ENCODE data around the gene ZNF652.

ZNF652 gene

DNA sequence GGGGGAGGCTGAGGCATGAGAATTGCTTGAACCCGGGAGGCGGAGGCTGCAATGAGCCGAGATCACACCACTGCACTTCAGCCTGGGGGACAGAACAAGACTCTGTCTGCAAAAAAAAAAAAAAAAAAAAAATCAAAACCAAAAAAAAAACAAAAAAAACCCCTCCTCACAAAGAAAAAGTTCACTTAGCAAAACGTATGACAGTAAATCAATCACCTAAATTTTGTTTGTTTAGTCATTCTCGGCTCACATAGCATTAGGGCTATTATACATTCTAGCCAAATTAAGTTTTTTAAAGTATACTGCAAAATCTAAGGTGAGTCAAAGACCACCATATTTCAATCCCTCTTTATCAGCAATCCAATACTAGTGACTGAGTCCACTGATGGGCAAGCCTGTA lies 5.7 kb downstream of the ZNF652 start:
- DNase-seq, result no peak

DNA sequence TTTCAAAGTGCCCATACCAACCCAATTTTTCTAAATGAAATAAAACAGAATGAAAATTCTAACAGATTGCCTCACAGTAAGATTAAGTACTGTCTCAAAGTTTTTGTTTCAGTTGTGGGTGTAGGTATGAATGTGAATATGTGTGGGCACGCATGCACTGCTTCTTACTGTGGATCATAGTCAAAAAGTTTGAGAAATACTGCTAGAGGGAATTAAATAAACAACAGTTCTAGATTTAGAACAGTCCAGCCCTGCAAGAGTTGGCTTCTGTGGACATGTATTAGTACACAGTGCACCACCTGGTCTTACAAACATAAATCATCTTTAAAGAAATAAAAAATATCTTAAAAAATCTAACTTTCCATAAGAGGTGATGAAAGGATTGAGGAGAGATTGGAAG lies 8.4 kb downstream of the ZNF652 start:
- DNase-seq, result no peak

DNA sequence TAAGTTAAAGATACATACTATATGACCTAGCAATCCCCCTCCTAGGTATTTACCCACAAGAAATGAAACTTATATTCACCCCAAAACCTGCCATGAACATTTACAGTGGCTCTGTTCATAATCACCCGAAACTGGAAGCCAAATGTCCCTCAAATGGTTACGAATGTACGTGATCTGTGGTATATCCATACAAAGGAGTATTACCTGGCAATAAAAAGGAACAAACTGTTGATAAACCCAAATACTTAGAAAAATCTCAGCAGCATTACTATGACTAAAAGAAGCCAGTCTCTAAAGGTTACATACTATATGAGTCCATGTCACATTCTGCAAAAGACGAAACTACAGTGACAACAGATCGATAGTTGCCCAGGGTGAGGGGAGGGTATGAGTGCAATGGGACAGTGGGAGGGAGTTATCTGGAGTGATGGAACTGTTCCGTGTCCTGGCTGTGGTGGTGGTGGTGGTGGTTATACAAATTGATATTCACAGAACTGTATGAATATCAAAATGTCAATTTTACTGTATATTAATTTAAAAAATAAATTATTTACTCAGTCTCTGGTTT lies 9.4 kb downstream of the ZNF652 start:
- DNase-seq, result no peak

DNA sequence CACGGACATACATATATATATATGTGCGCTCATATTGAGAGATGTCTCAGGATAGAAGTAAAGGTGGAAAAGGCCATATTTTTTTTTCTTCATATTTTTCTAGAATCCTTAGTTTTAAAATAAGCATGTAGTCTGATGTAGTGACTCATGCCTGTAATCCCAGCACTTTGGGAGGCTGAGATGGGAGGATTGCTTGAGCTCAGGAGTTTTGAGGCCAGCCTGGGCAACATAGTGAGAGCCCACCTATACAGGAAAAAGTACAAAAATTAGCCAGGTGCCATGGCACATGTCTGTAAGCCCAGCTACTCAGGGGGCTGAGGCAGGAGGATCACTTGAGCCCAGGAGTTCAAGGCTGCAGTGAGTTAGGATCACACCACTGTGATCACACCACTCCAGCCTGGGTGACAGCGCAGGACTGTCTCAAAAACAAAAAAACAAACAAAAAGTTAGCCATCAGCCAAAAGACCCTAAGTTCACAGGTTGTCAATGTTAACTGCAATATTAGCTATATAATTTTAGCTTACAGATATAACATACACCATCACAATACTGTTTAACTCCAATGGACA lies 10.4 kb downstream of the ZNF652 start:
- DNase-seq, result no peak

DNA sequence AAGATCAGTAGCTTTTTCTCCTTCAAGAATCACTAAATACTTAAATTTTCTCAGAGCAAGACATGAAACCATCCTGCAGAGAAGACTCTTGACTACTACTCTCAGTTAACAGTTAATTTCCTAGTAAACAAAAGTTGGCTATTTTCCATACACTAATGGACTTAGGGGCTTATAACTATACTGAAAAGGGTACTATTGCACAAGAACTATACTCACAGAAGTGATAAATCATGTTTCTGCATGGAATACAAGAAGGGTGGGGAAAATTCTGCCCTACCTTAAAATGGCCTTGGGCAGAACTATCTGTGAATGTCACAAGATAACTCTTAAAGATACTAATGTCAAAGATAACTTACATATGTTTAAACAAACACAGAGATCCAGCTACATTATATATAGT lies 12.5 kb downstream of the ZNF652 start:
- DNase-seq, result no peak

DNA sequence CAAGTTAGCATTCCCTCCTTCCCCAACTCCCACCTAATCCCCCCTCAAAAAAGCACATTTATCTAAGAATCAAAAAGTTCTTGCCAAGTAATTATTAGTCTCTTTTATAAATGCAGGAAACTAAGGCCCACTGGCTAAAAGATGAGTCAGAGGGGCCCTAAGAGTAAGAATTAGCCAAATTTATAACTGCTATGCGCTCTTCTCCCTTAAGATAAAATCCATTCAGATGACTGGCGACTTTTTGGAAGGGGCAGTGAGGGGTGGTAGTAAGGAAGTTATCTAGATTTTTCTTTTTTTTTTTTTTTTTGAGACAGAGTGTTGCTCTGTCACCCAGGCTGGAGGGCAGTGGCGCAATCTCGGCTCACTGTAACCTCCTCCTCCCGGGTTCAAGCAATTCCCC lies 17.1 kb downstream of the ZNF652 start:
- DNase-seq, result no peak

DNA sequence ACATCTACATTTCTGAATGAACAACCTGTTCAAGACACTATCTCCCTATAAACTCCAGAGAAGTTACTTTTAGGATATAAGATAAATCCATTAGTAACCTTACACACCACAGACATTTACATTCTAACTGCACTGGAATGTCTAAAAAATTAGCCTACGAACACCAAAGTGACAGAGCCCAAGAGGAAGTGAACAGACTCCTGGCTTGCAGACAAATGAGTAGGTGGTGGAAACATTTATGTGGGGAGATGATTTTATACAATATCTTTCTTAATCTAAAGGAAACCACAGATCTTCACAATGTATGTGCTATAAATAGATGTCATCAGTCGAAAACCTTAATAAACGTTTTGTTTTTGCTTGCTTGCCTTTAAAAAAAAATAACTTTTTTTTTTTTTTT lies 18.8 kb downstream of the ZNF652 start:
- peak in 1 of 2 donors; percentile 35 for DNase-seq

DNA sequence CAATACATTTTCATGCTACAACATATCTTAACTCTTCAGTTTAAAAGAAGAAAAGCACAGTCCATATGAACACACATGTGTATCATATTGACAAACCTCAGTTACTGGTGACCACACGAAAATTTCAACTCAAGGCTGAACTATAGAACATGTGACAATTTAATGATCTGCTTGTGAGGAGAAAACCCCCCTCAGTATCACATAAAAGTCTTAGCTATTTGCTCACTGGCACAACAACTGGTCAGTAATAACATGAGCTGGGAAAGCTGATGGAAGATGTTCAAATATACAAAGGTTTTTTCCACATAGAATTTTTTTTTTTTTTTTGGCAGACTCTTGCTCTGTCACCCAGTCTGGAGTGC lies 19.5 kb downstream of the ZNF652 start:
- DNase-seq, result no peak

DNA sequence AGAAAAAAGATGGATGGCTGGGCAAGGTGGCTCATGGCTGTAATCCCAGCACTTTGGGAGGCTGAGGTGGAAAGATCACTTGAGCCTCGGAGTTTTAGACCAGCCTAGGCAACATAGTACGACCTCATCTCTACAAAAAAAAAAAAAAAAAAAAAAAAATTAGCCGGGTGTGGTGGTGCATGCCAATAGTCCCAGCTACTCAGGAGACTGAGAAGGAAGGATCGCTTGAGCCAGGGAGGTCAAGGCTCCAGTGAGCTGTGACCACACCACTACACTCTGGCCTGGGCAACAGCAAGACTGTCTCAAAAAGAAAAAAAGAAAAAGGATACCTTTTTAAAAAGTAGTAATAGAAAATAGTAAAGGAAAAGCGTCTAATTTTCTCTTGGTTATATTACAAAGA lies 20.7 kb downstream of the ZNF652 start:
- DNase-seq, result no peak

DNA sequence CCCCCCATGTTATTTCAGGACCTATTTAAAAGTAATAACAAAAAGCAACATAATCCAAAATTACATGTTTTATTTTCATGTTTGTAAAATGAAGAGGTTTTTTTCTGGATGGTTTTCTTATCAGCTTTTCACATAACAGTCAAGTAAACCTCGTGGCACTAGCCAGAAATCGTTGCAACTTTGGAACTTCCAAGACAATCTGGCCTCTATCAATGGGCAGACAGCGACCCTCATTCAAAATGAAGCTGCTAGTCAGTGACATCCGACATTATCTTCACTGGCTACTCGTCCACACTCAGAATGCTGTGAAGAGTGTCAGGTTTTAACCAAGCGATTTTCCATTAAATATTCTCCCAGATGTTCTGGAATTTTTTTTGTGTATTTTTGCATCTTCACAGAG lies 22.7 kb downstream of the ZNF652 start:
- DNase-seq, result no peak

DNA sequence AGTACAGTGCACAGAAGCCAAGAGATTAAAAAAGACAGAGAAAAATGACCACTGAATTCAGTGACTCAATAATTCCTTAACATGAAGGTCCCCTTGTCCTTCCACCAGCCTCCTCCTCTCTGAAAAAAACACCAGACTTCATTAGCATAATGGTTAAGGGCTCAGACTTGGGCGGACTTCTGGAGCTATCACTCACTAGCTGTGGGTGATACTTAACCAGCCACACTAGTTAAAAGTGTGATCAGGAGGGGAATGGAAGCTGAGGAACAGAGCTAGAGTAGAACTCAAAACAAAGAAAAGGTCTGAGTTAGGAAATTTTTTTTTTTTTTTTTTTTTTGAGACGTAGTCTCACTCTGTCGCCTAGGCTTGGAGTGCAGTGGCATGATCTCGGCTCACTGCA lies 23.2 kb downstream of the ZNF652 start:
- DNase-seq, result no peak

DNA sequence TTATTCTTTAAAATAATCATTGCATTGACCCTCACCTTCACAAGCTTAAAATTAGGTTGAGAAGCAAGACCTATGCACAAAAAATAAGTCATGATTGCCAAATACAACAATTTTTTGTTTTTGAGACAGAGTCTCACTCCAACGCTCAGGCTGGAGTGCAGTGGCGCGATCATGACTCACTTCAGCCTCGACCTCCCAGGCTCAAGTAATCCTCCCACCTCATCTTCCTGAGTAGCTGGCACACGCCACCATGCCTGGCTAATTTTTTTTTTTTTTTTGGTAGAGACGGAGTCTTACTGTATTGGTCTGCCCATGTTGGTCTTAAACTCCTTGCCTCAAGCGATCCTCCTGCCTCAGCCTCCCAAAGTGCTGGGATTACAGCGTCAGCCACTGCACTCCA lies 24.2 kb downstream of the ZNF652 start:
- peak in 1 of 2 donors; percentile 8 for DNase-seq

DNA sequence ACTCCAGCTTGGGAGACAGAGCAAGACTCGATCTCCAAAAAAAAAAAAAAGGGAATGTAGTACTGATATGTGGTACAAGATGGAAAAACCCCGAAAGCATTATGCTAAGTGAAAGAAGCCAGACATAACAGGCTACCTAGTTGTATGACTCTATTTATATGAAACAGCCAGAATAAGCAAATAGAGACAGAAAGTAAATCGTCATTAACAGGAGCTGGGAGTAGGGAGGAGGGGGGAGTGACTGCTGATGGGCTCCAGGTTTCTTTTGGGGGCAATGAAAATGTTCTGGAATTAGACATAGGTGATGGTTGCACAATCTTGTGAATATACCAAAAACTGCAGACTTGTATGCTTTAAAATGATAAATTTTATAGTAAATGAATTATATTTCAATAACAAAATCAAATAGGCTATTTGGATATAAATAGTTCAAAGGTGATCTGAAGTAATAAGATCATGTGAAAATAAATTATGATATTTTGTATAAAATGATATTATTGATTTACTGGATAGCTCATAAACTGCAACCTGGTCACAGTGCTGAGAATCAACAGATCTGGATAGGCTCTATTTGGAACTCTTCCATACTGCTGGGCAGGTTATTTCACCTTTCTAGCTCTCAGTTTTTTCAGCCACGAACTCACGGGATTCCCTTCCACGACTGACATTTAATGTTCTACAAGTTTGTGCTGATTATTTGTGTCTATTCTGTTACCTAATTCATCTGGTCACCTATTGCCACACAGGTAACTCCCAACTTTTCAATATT lies 27.1 kb downstream of the ZNF652 start:
- DNase-seq, result no peak

DNA sequence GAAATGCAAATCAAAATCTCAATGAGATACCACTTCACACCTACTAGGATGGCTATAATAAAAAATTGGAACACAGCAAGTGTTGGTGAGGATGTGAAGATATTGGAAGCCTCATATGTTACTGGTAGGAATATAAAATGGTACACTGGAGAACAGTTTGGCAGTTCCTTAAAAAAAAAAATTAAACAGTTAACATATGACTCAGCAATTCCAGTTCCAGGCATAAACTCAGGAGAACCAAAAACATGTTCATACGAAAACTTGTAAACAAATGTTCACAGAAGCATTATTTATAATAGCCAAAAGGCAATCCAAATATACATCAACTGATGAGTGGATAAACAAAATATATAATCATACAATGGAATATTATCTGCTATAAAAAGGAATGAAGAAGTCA lies 28.2 kb downstream of the ZNF652 start:
- no peak for DNase-seq

DNA sequence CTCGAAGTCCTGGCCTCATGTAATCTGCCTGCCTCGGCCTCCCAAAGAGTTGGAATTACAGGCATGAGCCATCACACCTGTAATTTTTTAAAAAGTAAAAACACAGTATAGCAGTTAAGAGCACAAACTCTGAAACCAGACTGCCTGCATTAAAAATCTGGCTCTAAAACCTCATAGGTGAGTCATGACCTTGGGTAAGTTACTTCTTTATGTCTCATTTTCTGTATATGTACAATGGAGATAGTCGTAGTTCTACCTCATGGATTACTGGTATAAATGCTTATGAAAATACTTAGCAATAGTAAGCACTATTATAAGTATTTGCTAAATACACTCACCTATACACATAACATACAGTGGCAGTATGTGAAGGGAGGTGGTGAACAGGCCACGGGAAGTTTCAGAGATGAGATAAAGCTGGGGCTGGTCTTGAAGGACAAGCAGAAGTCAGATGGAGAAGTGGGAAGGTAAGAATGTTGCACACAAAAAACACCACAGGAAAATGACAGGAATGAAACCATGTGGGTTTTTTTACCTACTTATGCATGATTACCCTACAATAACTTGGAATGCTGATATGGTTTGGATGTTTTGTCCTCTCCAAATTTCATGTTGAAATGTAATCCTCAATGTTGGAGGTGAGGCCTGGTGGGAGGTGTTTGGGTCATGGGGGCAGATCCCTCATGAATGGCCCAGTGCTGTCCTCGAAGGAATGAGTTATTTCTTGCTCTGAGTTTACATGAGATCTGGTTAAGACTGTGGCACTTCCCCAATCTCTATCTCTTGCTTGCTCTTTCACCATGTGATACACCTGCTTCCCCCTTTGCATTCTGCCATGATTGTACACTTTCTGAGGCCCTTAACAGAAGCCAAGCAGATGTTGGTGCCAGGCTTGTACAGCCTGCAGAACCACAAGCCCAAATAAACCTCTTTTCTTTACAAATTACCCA lies 33.9 kb downstream of the ZNF652 start:
- DNase-seq, result peak in 1 of 2 donors; percentile 81

DNA sequence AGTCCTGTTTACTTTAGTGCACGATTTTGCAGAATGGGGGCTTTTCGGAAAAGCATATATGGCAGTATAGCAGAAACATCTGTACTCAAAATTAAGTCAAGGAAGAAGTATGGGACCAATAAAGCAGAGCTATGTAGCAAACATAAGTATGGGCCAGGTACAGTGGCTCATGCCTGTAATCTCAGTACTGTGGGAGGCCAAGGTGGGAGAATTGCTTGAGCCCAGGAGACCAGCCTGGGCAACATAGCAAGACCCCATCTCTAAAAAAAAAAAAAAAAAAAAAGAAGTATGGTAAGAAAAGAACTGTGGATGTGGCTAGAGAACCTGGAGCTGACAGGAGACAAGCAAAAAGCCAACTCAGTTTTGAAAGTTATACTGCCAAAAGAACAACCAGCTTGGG lies 36.1 kb downstream of the ZNF652 start:
- DNase-seq, result no peak

DNA sequence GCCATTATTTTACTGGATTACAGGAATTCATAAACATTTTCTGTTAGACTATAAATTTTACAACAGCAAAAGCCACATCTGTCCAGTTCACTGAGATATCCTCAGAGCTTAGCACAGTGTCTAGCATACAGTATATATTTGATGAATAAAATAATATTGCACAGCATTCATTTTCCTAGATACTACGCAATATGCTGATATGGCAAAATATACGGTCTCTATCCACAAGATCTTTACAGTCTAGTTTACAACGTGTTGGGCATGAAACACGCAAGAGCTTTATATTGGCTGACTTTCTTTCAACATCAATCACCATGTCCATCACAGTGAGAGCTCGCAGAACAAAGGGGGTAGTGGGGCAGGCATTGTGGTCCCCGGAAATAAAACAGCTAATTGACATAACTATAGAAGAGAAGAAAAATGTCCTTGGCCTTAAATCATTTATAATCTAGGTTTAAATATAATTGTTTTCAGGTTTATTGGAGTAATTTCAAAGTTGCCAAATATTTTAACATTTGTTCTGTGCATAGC lies 43.5 kb downstream of the ZNF652 start:
- no peak for DNase-seq

DNA sequence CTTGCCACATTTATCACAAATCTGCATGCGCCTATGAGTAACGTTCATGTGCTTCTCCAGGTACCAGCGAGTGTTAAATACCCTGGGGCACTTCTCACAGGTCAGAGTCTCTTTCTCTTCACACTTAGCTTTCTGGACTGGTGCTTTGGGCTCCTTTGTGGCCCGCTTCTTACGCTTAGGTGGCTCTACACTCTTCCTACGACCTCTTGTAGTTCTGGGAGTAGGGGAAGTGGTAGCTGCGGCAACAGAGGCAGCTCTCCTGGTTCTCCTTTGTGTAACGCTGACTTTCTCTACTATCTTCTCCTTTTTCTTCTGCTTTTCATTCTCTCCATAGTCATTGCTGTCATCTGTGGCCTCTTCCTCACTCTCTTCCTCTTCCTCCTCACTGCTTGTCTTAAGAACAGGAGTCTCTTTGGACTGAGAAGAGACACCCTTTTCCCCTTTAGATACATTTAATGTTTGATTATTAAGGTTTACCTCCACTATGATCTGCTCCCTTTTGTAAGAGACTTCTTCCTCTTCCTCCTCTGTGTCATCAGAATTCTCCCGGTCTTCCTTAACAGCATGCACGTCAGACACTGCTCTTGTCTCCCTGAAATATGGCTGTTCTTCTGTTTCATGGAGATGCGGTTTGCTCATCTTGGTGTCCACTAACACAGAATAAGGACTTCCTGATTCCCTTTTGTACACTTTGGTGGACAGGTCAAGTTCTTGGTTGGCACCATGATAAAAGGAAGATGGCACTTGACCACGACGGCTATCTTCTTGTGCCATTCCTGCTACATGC lies 45.0 kb downstream of the ZNF652 start:
- peak in 1 of 2 donors; percentile 44 for DNase-seq

DNA sequence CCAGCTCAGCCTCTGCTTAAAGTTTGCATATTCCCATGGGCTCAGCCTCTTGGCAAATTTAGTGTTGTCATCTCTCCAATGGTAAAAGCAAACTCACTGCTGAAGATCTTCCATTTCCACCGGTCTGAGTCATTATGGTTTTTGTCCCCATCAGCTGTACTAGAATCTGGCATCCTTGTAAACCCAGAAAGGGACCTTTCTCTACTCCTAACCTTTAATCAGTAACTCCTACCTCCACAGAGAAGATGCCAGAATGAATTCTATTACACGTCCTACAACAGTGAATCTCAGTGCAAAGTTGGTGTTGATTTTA lies 45.8 kb downstream of the ZNF652 start:
- no peak for DNase-seq

DNA sequence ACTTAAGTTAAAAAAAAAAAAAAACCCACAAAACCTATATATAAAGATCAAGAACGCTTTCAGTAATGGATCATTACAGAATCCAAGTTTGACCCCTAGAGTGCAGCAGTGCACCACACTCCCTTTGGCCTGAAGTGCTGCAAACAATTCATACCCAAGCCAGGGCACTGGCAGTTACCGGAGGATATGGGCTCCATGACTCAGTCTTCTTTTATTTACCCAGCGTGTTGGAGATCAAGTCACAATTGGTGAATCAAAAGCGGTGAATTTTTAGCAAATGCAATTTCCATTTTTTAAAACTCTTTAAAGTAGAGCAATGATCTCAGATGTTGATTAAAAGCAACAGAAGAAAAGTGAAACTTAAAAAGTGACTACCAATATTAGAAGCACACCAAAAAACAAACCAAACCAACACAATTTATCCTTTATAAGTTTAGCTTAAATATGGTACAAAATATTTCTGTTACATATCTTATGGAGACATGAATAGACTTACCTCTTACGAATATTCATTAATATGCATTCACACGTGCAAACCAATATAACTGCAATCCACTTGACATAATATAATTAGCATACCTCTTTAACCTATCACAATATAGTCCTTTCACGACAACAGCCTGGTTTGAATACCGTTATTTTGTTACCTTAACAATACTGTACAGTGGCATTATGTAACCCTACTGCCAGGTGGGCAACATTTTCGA lies 46.3 kb downstream of the ZNF652 start:
- peak; percentile 3 to 81 for DNase-seq

DNA sequence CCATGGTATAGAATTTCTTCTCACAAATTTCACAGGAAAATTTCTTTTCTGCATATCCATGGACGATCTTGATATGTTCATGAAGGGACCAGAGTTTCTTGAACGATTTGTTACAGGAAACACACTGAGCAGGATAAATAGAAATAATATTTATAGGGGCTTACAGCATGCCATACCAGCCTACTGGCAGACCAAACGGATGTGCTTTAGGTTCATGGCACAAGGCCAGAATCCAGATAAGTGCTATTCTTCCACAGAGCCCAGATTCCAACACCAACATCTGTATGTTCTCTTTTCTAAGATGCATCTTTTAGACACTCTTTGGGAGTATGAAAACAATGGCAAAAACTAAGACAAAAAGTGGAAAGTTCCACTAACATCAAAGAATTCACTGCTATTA lies 49.3 kb downstream of the ZNF652 start:
- no peak for DNase-seq

DNA sequence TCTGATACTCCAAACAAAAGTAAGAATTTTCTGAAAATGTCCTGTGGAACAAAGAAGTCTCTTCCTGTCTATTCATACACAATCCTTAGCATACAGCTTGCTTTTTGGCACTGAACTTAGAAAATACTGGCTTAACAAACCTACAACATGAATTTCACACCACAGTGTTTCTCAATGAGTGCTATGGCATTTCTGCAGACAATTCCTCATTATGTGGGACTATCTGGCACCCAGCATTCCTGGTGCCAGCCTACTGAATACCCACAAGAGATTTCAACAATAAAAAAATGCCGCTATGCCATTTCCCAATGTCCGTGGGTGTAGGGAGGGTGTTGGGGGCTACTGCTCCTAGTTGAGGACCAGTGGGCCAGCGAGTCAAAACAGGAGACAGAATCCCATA lies 62.1 kb downstream of the ZNF652 start:
- no peak for DNase-seq

Data from bone marrow (tissue), 2 donors.